LNCaP clone FGC (cell line): ENCODE data around the gene GRIK3.

Source experiments
- DNase-seq: peaks from one replicate; pipeline ENCODE4 v3.0.0-alpha.2; 2011; ENCODE audit warnings: low read depth
- H3K4me3 ChIP-seq: 2 replicates; pipeline ENCODE4 v1.5.1; 2011; ENCODE audit warnings: mild to moderate bottlenecking, low read depth, low read length, control low read depth
- TF ChIP-seq, protein P1 (sequence below): IDR thresholded peaks from 2 replicates; pipeline ENCODE4 v1.5.1; 2012; ENCODE audit warnings: mild to moderate bottlenecking; ENCODE audit not compliant: control insufficient read depth, insufficient read depth; ENCODE audit errors: extremely low read depth

Gene GRIK3

DNA sequence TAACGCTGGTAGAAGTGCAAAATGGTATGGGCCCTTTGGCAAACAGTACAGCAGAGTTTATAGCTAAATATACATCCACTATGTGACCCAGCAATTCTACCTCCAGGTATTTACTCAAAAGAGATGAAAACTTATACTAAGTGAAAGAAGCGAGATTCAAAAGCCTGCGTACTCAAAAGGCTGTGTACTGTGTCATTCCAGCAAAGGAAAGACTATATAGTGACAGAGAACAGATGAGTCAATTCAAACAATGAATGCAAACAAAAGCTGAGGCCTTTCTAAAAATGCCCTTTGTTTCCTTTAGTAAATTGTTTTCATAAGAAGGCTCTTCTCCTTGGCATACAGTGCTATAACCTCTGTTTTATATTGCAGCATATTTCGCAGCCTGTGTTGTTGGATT is 282.8 kb downstream of the GRIK3 start:
- no peak for DNase-seq
- TF ChIP-seq, protein P1, sequence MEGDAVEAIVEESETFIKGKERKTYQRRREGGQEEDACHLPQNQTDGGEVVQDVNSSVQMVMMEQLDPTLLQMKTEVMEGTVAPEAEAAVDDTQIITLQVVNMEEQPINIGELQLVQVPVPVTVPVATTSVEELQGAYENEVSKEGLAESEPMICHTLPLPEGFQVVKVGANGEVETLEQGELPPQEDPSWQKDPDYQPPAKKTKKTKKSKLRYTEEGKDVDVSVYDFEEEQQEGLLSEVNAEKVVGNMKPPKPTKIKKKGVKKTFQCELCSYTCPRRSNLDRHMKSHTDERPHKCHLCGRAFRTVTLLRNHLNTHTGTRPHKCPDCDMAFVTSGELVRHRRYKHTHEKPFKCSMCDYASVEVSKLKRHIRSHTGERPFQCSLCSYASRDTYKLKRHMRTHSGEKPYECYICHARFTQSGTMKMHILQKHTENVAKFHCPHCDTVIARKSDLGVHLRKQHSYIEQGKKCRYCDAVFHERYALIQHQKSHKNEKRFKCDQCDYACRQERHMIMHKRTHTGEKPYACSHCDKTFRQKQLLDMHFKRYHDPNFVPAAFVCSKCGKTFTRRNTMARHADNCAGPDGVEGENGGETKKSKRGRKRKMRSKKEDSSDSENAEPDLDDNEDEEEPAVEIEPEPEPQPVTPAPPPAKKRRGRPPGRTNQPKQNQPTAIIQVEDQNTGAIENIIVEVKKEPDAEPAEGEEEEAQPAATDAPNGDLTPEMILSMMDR, result no peak
- no peak overlapping the region for H3K4me3 ChIP-seq

DNA sequence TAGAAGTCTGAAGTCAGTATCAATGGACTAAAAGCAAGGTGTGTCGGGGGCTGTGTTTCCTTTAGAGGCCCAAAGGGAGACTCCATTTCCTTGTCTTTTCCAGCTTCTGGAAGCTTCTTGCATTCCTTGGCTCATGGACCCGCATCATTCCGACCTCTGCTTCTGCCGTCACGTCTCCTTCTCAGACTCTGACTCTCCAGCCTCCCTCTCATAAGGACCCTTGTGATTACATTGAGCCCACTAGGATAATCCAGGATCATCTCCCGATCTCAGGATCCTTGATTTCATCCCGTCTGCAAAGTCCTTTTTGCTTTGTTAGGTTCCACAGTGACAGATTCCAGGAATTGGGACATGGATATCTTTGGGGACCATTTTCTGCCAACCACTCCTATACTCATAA is 285.8 kb downstream of the GRIK3 start:
- H3K4me3 ChIP-seq, result no peak overlapping the region
- no peak for DNase-seq
- TF ChIP-seq, protein P1, result no peak
